ENCODE measurements around the gene BCORL1. TPM values are rescaled to one million over a fixed set of nuclear protein-coding genes. Genes with fewer than 3 reads are reported as not detected.
A peak's percentile ranks its signal among the peaks of the same experiment; 100 is the strongest.

The BCORL1 gene
- total and polyA plus RNA-seq, 2 of the 8 experiments (the other 6 are each of a cell fraction or from before 2014, with no cell fraction given): 1.4 to 6.2 TPM

GRCh38 chrX:129958814-129959492 is 23.5 kb upstream of the BCORL1 start:
- H3K27me3 ChIP-seq (replicated peaks in 1 of 4; ENCODE audit: control insufficient read depth in 3 of 4, extremely low read depth in 1 of 4, insufficient read depth in 3 of 4, low read length in 3 of 4): peaks cover 37 to 64% (median 55%) of the 10 kb centered on the region in 4 experiments

More at GRCh38 chrX:129958814-129959492, 23.5 kb upstream of the BCORL1 start:
- no peak overlapping the region for H2BK120ac ChIP-seq (replicated peaks; ENCODE audit: low read depth, low read length)
- no peak overlapping the region for H2BK5ac ChIP-seq (ENCODE audit: low read depth, low read length)
- ChIA-PET POLR2A (ENCODE audit: partially characterized antibody) (interaction anchor here (0.6 to 1.7 kb wide), 3 partner anchors 12 to 27 kb away, joined by 3 to 4 read pairs (median 3); partner anchors contain the start of gene BCORL1), CTCF (ENCODE audit: partially characterized antibody) (interaction anchor here (0.6 to 1.2 kb wide), 4 partner anchors 13 to 69 kb away, joined by 3 to 4 read pairs (median 4); no protein-coding TSS in a partner anchor)
- H3K14ac ChIP-seq (ENCODE audit: insufficient read length): no peak overlapping the region
- no peak overlapping the region for H2BK20ac ChIP-seq (ENCODE audit: low read length)
- H3K9me3 ChIP-seq (ENCODE audit: insufficient read depth in 2 of 2, low read depth in 1 of 2, low read length in 1 of 2): no peaks in the 10 kb centered on the region
- H3K18ac ChIP-seq (ENCODE audit: extremely low read depth, low read length): no peak overlapping the region
- H2AK5ac ChIP-seq (ENCODE audit: low read depth, low read length): no peak overlapping the region
- 16% methylated on average over 13 of the region's 13 CpGs; no CpG with 5 or more reads in 1 of the 2 experiments for WGBS, 2 experiments (ENCODE audit: extremely low coverage in 1 of 2, insufficient coverage in 1 of 2, insufficient read length in 1 of 2, insufficient replicate concordance in 2 of 2, low coverage in 1 of 2, low lambda C conversion rate in 2 of 2, missing lambda C conversion rate in 1 of 2)
- H3K23me2 ChIP-seq (ENCODE audit: low read depth, low read length): peaks cover 9% of the 10 kb centered on the region; the same call in 1 of the 2 replicates
- no peak overlapping the region for H2BK15ac ChIP-seq (ENCODE audit: low read length)
- H2AFZ ChIP-seq (ENCODE audit: low read length): no peak overlapping the region; the same call in 1 of the 2 replicates
- FAIRE-seq: peak; percentile 36
- no peak overlapping the region for H3K23ac ChIP-seq (ENCODE audit: insufficient read length)
- TF ChIP-seq KDM4A (IDR thresholded peaks at IDR 0.05; ENCODE audit: low read depth, low read length, severe bottlenecking) (no peak), MAX (IDR thresholded peaks at IDR 0.05) (0 out of 2 replicates have a peak, but pooled peaks have one; percentile 22)
- H3K4me2 ChIP-seq (ENCODE audit: insufficient read depth in 1 of 2, low read depth in 2 of 2, low read length in 2 of 2): peak overlapping the region; percentile 65 to 94
- H3K27ac ChIP-seq (ENCODE audit: low read depth, low read length): no peak overlapping the region
- H3K79me2 ChIP-seq (ENCODE audit: control insufficient read depth in 1 of 2, insufficient read depth in 2 of 2, low read length in 2 of 2): no peaks in the 10 kb centered on the region
- H4K91ac ChIP-seq (replicated peaks; ENCODE audit: insufficient read length, low read length): no peak overlapping the region
- no peak overlapping the region for H3K4ac ChIP-seq (replicated peaks; ENCODE audit: insufficient read length, low read depth, low read length)
- H4K8ac ChIP-seq (ENCODE audit: extremely low read depth, insufficient read depth, low read length): no peak overlapping the region
- no peaks in the 10 kb centered on the region for H3K36me3 ChIP-seq (ENCODE audit: control insufficient read depth in 2 of 4, insufficient read depth in 4 of 4, low read length in 3 of 4)
- H3K56ac ChIP-seq (replicated peaks; ENCODE audit: insufficient read length, low read depth, low read length): no peak overlapping the region
- peak overlapping the region in 1 of 4 experiments; percentile 44; a peak in 3 of 8 replicates for H3K4me3 ChIP-seq (ENCODE audit: extremely low read depth in 1 of 4, insufficient read depth in 2 of 4, low read depth in 3 of 4, low read length in 4 of 4)
- no peak overlapping the region for H4K5ac ChIP-seq (ENCODE audit: insufficient read length, low read depth, low read length)
- no peaks in the 10 kb centered on the region for H3K79me1 ChIP-seq (ENCODE audit: low read depth, low read length)
- no peak for DNase-seq (ENCODE audit: low read depth in 1 of 2, low spot score in 2 of 2)
- H4K20me1 ChIP-seq (replicated peaks in 1 of 2; ENCODE audit: control insufficient read depth in 1 of 2, insufficient read depth in 2 of 2, low read length in 2 of 2): peaks cover 0 to 5% of the 10 kb centered on the region in 2 experiments
- H3K4me1 ChIP-seq (replicated peaks in 1 of 4; ENCODE audit: control insufficient read depth in 3 of 4, insufficient read depth in 4 of 4, low read length in 3 of 4): peaks cover 0 to 17% (median 9%) of the 10 kb centered on the region in 4 experiments
- no peak overlapping the region for H2BK12ac ChIP-seq (ENCODE audit: low read depth, low read length)
- H3K9ac ChIP-seq (replicated peaks in 1 of 4; ENCODE audit: extremely low read depth in 1 of 4, low read depth in 3 of 4, low read length in 3 of 4): no peak overlapping the region
